Karpas-422 (cell line): Measurements from ENCODE around the gene SP9. TPM values are rescaled to one million over a fixed set of nuclear protein-coding genes. Genes with fewer than 3 reads are reported as not detected.

Experiments
- DNase-seq: peaks from one replicate; pipeline ENCODE4 v3.0.0-alpha.2; 2015
- H2AFZ ChIP-seq: fragments of 200-600 bp; sonication (generic); 2 replicates; pipeline ENCODE4 v1.6.1; 2014; ENCODE audit warnings: antibody characterized with exemption, low read length, mixed read lengths
- H3K27ac ChIP-seq: fragments of 200-600 bp; sonication (generic); 2 replicates; pipeline ENCODE4 v1.5.1; 2014; ENCODE audit warnings: mild to moderate bottlenecking, low read length, moderate library complexity
- H3K27me3 ChIP-seq: fragments of 200-600 bp; sonication (generic); 2 replicates; pipeline ENCODE4 v1.6.1; 2014; ENCODE audit warnings: low read length, mixed read lengths
- H3K36me3 ChIP-seq: fragments of 200-600 bp; sonication (generic); 2 replicates; pipeline ENCODE4 v1.6.1; 2014; ENCODE audit warnings: low read length, mixed read lengths; ENCODE audit not compliant: insufficient read depth
- H3K4me1 ChIP-seq: fragments of 200-600 bp; sonication (generic); 2 replicates; pipeline ENCODE4 v1.6.1; 2014; ENCODE audit warnings: mild to moderate bottlenecking, low read length, mixed read lengths
- H3K4me2 ChIP-seq: fragments of 200-600 bp; sonication (generic); 2 replicates; pipeline ENCODE4 v1.6.1; 2014; ENCODE audit warnings: low read length, low read depth, mild to moderate bottlenecking; ENCODE audit not compliant: poor library complexity, severe bottlenecking
- H3K4me3 ChIP-seq: fragments of 200-600 bp; sonication (generic); 2 replicates; pipeline ENCODE4 v1.5.1; 2014; ENCODE audit warnings: mild to moderate bottlenecking, antibody characterized with exemption, low read length, mixed read lengths
- H3K79me2 ChIP-seq: fragments of 200-600 bp; sonication (generic); 2 replicates; pipeline ENCODE4 v1.6.1; 2014; ENCODE audit warnings: mild to moderate bottlenecking, low read length, mixed read lengths
- H3K9ac ChIP-seq: fragments of 200-600 bp; sonication (generic); 2 replicates; pipeline ENCODE4 v1.6.0; 2014; ENCODE audit warnings: low read length
- H3K9me2 ChIP-seq: fragments of 200-600 bp; sonication (generic), shearing (Covaris generic); replicated peaks from 2 replicates; pipeline ENCODE4 v1.6.0; 2014; ENCODE audit warnings: mild to moderate bottlenecking, low read length, moderate library complexity; ENCODE audit not compliant: insufficient read depth
- H3K9me3 ChIP-seq: fragments of 300-700, 200-600 bp; sonication (generic); 2 replicates; pipeline ENCODE4 v1.6.1; 2014; ENCODE audit warnings: low read length, mixed read lengths
- H4K20me1 ChIP-seq: fragments of 200-600 bp; sonication (generic); 2 replicates; pipeline ENCODE4 v1.6.1; 2014; ENCODE audit warnings: mild to moderate bottlenecking, antibody characterized with exemption, low read length, low read depth; ENCODE audit not compliant: insufficient read depth
- total RNA-seq: library from RNA; depleted of rRNA; stranded (reverse); fragments of >200 nt; shearing (Covaris generic); gene quantifications from 2 replicates; pipeline ENCODE4 v1.2.3, GENCODE V29; 2014; ENCODE audit warnings: low replicate concordance

Gene SP9
- total RNA-seq, 1 experiment from 2014 or later: not detected

GRCh38 chr2:174341293-174341994, 6.7 kb downstream of the SP9 start:
- H3K27ac ChIP-seq: no peak overlapping the region
- H3K9me3 ChIP-seq: no peaks in the 10 kb centered on the region
- H3K4me2 ChIP-seq: peak overlapping the region; percentile 93
- no peaks in the 10 kb centered on the region for H3K79me2 ChIP-seq
- H4K20me1 ChIP-seq: no peaks in the 10 kb centered on the region
- H3K4me3 ChIP-seq: peak overlapping the region; percentile 67
- H3K9ac ChIP-seq: peak overlapping the region; percentile 62
- H3K27me3 ChIP-seq: no peaks in the 10 kb centered on the region
- no peaks in the 10 kb centered on the region for H3K9me2 ChIP-seq
- no peaks in the 10 kb centered on the region for H3K36me3 ChIP-seq
- H2AFZ ChIP-seq: peak overlapping the region; percentile 72; the same call in 1 of the 2 replicates
- peaks cover 52% of the 10 kb centered on the region for H3K4me1 ChIP-seq
- DNase-seq: peak; percentile 94

DNA sequence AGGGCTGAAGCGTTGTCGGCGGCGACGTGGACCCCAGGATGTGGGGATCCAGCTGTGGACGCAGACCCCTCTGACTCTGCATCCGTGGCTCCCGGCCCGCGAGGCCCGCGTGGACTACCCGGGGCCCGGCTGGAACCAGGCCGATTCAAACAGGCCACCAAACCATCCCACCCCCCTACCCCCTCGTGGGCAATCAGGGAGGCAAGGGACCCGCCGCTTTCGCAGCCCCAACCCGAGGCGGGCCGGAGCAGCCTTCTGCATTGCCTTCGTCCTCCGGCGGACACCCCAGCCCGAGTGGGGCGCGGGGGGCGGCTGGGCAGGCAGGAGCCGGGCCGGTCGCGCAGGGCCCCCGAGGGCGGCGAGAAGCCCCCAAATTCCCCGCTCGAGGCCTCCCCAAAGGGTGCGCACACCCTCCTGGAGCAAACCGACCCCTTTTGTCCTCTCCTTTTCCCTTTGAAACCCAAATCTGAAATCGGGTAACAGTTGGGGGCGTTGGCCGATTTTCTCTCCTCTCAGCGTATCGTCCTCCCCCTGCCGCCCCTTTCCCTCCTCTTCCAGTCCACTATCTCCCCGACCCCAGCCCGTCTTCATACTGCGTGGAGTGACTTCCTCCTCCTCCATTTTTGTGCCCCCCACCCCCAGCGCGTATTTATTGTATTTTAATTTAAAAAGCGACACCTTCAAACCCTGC, 7.4 kb downstream of the SP9 start:
- peak overlapping the region; percentile 62 for H3K9ac ChIP-seq
- H3K4me1 ChIP-seq: peaks cover 48% of the 10 kb centered on the region
- no peaks in the 10 kb centered on the region for H3K79me2 ChIP-seq
- H4K20me1 ChIP-seq: no peaks in the 10 kb centered on the region
- H3K36me3 ChIP-seq: no peaks in the 10 kb centered on the region
- no peaks in the 10 kb centered on the region for H3K9me3 ChIP-seq
- no peak overlapping the region for H3K27ac ChIP-seq
- H3K4me3 ChIP-seq: peak overlapping the region; percentile 67
- H2AFZ ChIP-seq: peak overlapping the region; percentile 72
- peak overlapping the region; percentile 93 for H3K4me2 ChIP-seq
- DNase-seq: no peak
- H3K9me2 ChIP-seq: no peaks in the 10 kb centered on the region
- no peaks in the 10 kb centered on the region for H3K27me3 ChIP-seq

GRCh38 chr2:174342686-174343342, 8.1 kb downstream of the SP9 start:
- Histone ChIP-seq H3K4me1 (peaks cover 44% of the 10 kb centered on the region), H3K4me3 (peak overlapping the region; percentile 67), H4K20me1 (no peaks in the 10 kb centered on the region), H3K4me2 (peak overlapping the region; percentile 93), H3K9me2 (no peaks in the 10 kb centered on the region), H3K27me3 (no peaks in the 10 kb centered on the region), H3K36me3 (no peaks in the 10 kb centered on the region), H2AFZ (peak overlapping the region; percentile 72), H3K79me2 (no peaks in the 10 kb centered on the region), H3K9ac (peak overlapping the region; percentile 62), H3K9me3 (no peaks in the 10 kb centered on the region), H3K27ac (no peak overlapping the region)
- DNase-seq: peak; percentile 71

DNA sequence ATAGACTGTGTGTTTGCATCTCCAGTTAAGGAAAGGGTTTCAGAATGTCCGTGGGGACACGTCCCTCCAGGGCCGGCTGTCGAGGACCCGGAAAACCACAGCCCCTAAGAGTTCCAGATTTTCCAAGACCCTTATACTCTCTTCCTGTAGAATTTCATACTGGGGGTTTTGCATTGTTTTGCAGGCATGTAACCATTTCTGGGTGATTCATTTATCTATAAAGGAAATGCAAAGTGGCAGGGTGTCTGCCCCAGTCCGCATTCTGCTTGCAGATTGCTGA, 8.5 kb downstream of the SP9 start:
- H3K79me2 ChIP-seq: no peaks in the 10 kb centered on the region
- H3K9ac ChIP-seq: no peak overlapping the region
- peak overlapping the region; percentile 93 for H3K4me2 ChIP-seq
- no peaks in the 10 kb centered on the region for H3K27me3 ChIP-seq
- H4K20me1 ChIP-seq: no peaks in the 10 kb centered on the region
- H2AFZ ChIP-seq: no peak overlapping the region
- H3K4me1 ChIP-seq: peaks cover 39% of the 10 kb centered on the region
- peak overlapping the region; percentile 67; the same call in 1 of the 2 replicates for H3K4me3 ChIP-seq
- DNase-seq: no peak
- H3K9me3 ChIP-seq: no peaks in the 10 kb centered on the region
- H3K27ac ChIP-seq: no peak overlapping the region
- H3K9me2 ChIP-seq: no peaks in the 10 kb centered on the region
- peaks cover 3% of the 10 kb centered on the region; the same call in 1 of the 2 replicates for H3K36me3 ChIP-seq

- Histone ChIP-seq H2AFZ (no peak overlapping the region), H3K4me1 (peaks cover 34% of the 10 kb centered on the region), H3K79me2 (no peaks in the 10 kb centered on the region), H4K20me1 (no peaks in the 10 kb centered on the region), H3K9me2 (no peaks in the 10 kb centered on the region), H3K36me3 (peaks cover 4% of the 10 kb centered on the region; the same call in 1 of the 2 replicates), H3K4me2 (no peak overlapping the region), H3K9ac (no peak overlapping the region), H3K27ac (no peak overlapping the region), H3K9me3 (no peaks in the 10 kb centered on the region), H3K27me3 (no peaks in the 10 kb centered on the region), H3K4me3 (no peak overlapping the region)
- no peak for DNase-seq
Measured at GRCh38 chr2:174343623-174344455, 9.1 kb downstream of the SP9 start.

DNA sequence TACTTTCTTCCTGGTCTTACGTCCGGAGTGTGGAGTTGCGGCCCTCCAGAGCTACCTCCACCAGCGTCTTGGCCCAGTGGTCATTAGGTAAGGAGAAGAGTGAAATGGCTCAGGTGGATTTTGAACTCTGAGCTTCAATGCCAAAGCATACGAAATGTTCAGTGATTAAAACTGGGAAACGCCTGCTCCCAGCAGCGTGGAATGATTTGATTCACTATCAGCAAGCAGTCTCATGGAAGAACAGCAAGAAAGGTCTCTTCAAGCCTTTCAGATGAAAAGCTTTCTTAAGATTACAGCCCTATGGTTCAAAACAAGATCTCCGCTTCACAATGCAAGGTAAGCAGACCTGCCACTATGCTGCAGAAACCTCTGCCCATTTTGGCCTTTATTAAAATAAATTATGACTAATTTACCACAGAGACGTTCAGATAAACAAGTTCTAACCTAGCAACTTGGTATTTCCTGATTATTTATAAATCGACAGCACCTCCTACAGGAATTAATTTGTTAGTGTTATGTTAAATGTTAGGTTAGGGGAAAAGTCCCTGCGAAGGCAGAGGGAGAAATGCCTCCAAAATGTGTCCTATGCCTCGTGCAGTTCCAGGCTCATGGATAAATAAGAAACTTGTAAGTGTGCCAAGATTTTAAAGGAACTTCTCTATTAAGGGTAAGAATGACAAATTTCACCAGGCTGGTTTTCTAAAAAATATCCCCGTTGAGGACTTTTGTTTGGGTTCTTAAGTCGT, 10.1 kb downstream of the SP9 start:
- Histone ChIP-seq H3K9ac (no peak overlapping the region), H4K20me1 (no peaks in the 10 kb centered on the region), H3K4me1 (peaks cover 26% of the 10 kb centered on the region), H3K9me2 (no peaks in the 10 kb centered on the region), H3K4me2 (no peak overlapping the region), H3K4me3 (no peak overlapping the region), H2AFZ (no peak overlapping the region), H3K79me2 (no peaks in the 10 kb centered on the region), H3K9me3 (no peaks in the 10 kb centered on the region), H3K27me3 (no peaks in the 10 kb centered on the region), H3K36me3 (peaks cover 4% of the 10 kb centered on the region; the same call in 1 of the 2 replicates), H3K27ac (no peak overlapping the region)
- DNase-seq: peak; percentile 75

GRCh38 chr2:174350018-174350417, 15.3 kb downstream of the SP9 start:
- no peaks in the 10 kb centered on the region for H3K4me1 ChIP-seq
- H3K36me3 ChIP-seq: peaks cover 4% of the 10 kb centered on the region; the same call in 1 of the 2 replicates
- no peaks in the 10 kb centered on the region for H4K20me1 ChIP-seq
- no peak overlapping the region for H3K9ac ChIP-seq
- no peak overlapping the region for H3K4me3 ChIP-seq
- peak; percentile 72 for DNase-seq
- no peaks in the 10 kb centered on the region for H3K27me3 ChIP-seq
- H3K9me3 ChIP-seq: no peaks in the 10 kb centered on the region
- no peak overlapping the region for H3K4me2 ChIP-seq
- H3K9me2 ChIP-seq: no peaks in the 10 kb centered on the region
- no peak overlapping the region for H3K27ac ChIP-seq
- no peak overlapping the region for H2AFZ ChIP-seq
- no peaks in the 10 kb centered on the region; the same call in 1 of the 2 replicates for H3K79me2 ChIP-seq
